Trophoblast cell (in vitro differentiated cells and primary cell): ENCODE measurements around the gene DUSP7.
A peak's percentile ranks its signal among the peaks of the same experiment; 100 is the strongest.

ENCODE experiments used
- DNase-seq, 2 donors: peaks; one replicate each; pipeline ENCODE4 v3.0.0-alpha.2; 2016
- H2AFZ ChIP-seq: 2 replicates; pipeline ENCODE4 v1.6.1; 2013; ENCODE audit warnings: low read length, moderate library complexity, mild to moderate bottlenecking; ENCODE audit not compliant: insufficient read depth, poor library complexity
- H2AK5ac ChIP-seq: 2 replicates; pipeline ENCODE4 v1.6.1; 2013; ENCODE audit warnings: mild to moderate bottlenecking, low read length
- H2BK120ac ChIP-seq: 2 replicates; pipeline ENCODE4 v1.6.1; 2013; ENCODE audit warnings: low read length, mild to moderate bottlenecking, moderate library complexity; ENCODE audit not compliant: insufficient read depth, poor library complexity
- H2BK12ac ChIP-seq: 2 replicates; pipeline ENCODE4 v1.6.1; 2013; ENCODE audit warnings: mild to moderate bottlenecking, low read length, moderate library complexity
- H2BK5ac ChIP-seq: 2 replicates; pipeline ENCODE4 v1.6.1; 2013; ENCODE audit warnings: low read length, low read depth, moderate library complexity, mild to moderate bottlenecking; ENCODE audit not compliant: poor library complexity
- H3K14ac ChIP-seq: 2 replicates; pipeline ENCODE4 v1.6.1; 2013; ENCODE audit warnings: mild to moderate bottlenecking, low read length
- H3K18ac ChIP-seq: 2 replicates; pipeline ENCODE4 v1.6.1; 2013; ENCODE audit warnings: mild to moderate bottlenecking, low read length
- H3K23ac ChIP-seq: 2 replicates; pipeline ENCODE4 v1.6.1; 2013; ENCODE audit warnings: low read length
- H3K27ac ChIP-seq: 2 replicates; pipeline ENCODE4 v1.5.1; 2013; ENCODE audit warnings: low read depth, mild to moderate bottlenecking, inconsistent platforms, low read length, moderate library complexity
- H3K27me3 ChIP-seq: 2 replicates; pipeline ENCODE4 v1.6.1; 2013; ENCODE audit warnings: inconsistent platforms, mild to moderate bottlenecking, low read length, moderate library complexity; ENCODE audit not compliant: insufficient read depth
- H3K36me3 ChIP-seq, 2 experiments: 1 replicate in 1 of 2; 2 replicates in 1 of 2; pipeline ENCODE4 v1.6.1; 2013; ENCODE audit warnings: low read length in 2 of 2, mild to moderate bottlenecking in 2 of 2, moderate library complexity in 1 of 2; ENCODE audit not compliant: insufficient read depth in 2 of 2, control insufficient read depth in 1 of 2
- H3K4ac ChIP-seq: 2 replicates; pipeline ENCODE4 v1.6.1; 2013; ENCODE audit warnings: low read depth, mild to moderate bottlenecking, low read length, moderate library complexity
- H3K4me1 ChIP-seq, 2 experiments: 1 replicate in 1 of 2; 2 replicates in 1 of 2; pipeline ENCODE4 v1.6.1; 2013; ENCODE audit warnings: low read length in 2 of 2, mild to moderate bottlenecking in 2 of 2, moderate library complexity in 1 of 2; ENCODE audit not compliant: insufficient read depth in 2 of 2, control insufficient read depth in 1 of 2
- H3K4me2 ChIP-seq: 2 replicates; pipeline ENCODE4 v1.6.1; 2013; ENCODE audit warnings: inconsistent platforms, mild to moderate bottlenecking, low read length, moderate library complexity
- H3K4me3 ChIP-seq: 2 replicates; pipeline ENCODE4 v1.5.1; 2013; ENCODE audit warnings: mild to moderate bottlenecking, low read depth, low read length, inconsistent platforms
- H3K79me1 ChIP-seq: one replicate; pipeline ENCODE4 v1.6.1; 2013; ENCODE audit warnings: low read length
- H3K79me2 ChIP-seq: 2 replicates; pipeline ENCODE4 v1.6.1; 2013; ENCODE audit warnings: low read length, mild to moderate bottlenecking; ENCODE audit not compliant: control insufficient read depth, insufficient read depth, poor library complexity
- H3K9ac ChIP-seq: 2 replicates; pipeline ENCODE4 v1.6.1; 2013; ENCODE audit warnings: mild to moderate bottlenecking, low read length
- H3K9me3 ChIP-seq: 2 replicates; pipeline ENCODE4 v1.6.1; 2013; ENCODE audit warnings: low read depth, mild to moderate bottlenecking, control low read depth, inconsistent platforms, low read length; ENCODE audit not compliant: insufficient read depth
- H4K12ac ChIP-seq: 2 replicates; pipeline ENCODE4 v1.6.1; 2013; ENCODE audit warnings: low read depth, mild to moderate bottlenecking, low read length, moderate library complexity
- H4K8ac ChIP-seq: 2 replicates; pipeline ENCODE4 v1.6.1; 2013; ENCODE audit warnings: low read depth, mild to moderate bottlenecking, low read length, moderate library complexity
- H4K91ac ChIP-seq: one replicate; pipeline ENCODE4 v1.6.1; 2013; ENCODE audit warnings: low read depth, mild to moderate bottlenecking, low read length, moderate library complexity
- WGBS: extraction: QIAGEN DNeasy Blood & Tissue Kit; methylation state at CpG from one replicate; pipeline ENCODE4 v1.1.7; 2013; ENCODE audit warnings: missing lambda C conversion rate; ENCODE audit not compliant: insufficient read length, insufficient coverage; ENCODE audit errors: extremely low coverage; 5-methylcytosine and 5-hydroxymethylcytosine counted together

The DUSP7 gene

DNA sequence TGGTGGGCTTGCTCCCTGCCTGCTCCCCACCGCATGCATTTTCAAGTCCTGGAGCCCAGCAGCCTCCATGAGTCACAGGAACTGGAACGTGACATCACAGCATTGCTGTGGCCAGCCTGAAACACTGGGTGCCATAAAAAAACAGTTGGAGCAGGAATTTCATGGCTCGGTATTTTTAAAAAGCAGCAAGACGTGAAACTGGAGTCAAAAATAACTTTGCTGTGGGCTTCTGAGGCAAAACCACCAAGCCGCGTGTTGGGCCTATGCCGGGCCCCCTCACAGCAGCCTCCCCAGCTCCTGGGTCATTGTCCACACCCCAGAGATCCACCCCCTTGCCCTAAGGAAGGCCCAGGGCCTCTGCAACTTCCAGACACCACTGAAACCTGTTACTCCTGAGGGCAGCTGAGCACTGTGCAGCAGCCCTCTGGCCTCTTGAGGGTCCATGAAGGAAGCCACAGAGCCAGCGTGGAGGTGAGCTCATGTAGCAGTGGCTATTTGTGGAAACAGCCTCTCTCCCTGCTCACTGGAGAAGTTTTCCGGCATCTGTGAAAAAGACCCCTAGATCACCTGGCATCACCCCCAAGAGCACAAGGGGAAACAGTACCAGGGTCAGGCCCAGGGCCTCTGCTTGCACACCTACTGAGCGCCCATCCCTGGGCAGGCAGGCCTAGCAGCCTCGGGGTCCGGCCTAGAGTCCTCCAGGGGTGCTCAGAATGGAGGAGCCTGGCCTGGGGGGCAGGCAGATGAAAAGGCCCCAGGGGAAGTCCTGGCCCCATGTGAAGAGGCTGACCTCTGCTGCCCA, 34.0 kb upstream of the DUSP7 start:
- WGBS, result no CpG with 5 or more reads among the region's 12 CpGs

DNA sequence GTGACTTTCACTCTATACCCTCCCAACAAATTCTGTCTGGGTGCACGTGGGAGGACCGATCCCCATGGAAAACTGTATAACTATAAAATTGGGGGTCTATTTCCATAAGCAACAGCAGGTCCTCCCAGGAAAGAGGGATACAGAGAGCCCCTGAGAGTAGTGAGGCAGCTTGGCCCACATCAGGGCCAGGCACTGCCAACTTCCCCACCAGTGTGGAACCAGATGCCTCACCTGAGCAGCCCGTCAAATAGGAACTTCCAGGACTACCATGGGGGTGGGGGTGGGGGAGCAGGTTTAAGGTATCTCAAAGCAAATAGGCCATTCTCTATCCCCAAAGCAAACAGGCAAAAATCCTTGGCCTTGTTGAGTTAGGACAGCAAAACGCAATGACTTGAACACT, 33.3 kb upstream of the DUSP7 start:
- no peaks in the 10 kb centered on the region for H3K27me3 ChIP-seq
- no peak overlapping the region for H4K8ac ChIP-seq
- H2AFZ ChIP-seq, result no peak overlapping the region
- H3K4me3 ChIP-seq, result no peak overlapping the region
- peak overlapping the region; percentile 56 for H3K18ac ChIP-seq
- no peak for DNase-seq
- H2AK5ac ChIP-seq, result no peak overlapping the region
- H4K12ac ChIP-seq, result no peak overlapping the region
- H3K4me1 ChIP-seq, result peaks cover 44 to 45% of the 10 kb centered on the region in 2 experiments
- H3K27ac ChIP-seq, result peak overlapping the region; percentile 69
- peaks cover 3% of the 10 kb centered on the region for H3K9me3 ChIP-seq
- peak overlapping the region; percentile 81 for H2BK120ac ChIP-seq
- H2BK12ac ChIP-seq, result peak overlapping the region; percentile 72
- peaks cover 4% of the 10 kb centered on the region for H3K79me2 ChIP-seq
- WGBS, result no CpG with 5 or more reads among the region's 4 CpGs
- H3K23ac ChIP-seq, result no peak overlapping the region
- H3K14ac ChIP-seq, result peak overlapping the region; percentile 36
- H3K9ac ChIP-seq, result no peak overlapping the region
- H3K79me1 ChIP-seq, result peaks cover 9% of the 10 kb centered on the region
- H3K4ac ChIP-seq, result peak overlapping the region; percentile 28
- no peak overlapping the region for H3K4me2 ChIP-seq
- H4K91ac ChIP-seq, result peak overlapping the region; percentile 50
- H2BK5ac ChIP-seq, result no peak overlapping the region
- peaks cover 6 to 8% of the 10 kb centered on the region in 2 experiments for H3K36me3 ChIP-seq

More for the DNA sequence above, 34.0 kb upstream of the DUSP7 start:
- Histone ChIP-seq H3K36me3 (peaks cover 6 to 11% of the 10 kb centered on the region in 2 experiments), H4K12ac (peak overlapping the region; percentile 22), H3K18ac (peak overlapping the region; percentile 49), H3K9ac (no peak overlapping the region), H2AFZ (no peak overlapping the region), H2AK5ac (peak overlapping the region; percentile 37), H3K9me3 (peaks cover 3% of the 10 kb centered on the region), H4K8ac (peak overlapping the region; percentile 64), H3K27ac (peak overlapping the region; percentile 69), H3K4me1 (peaks cover 44 to 45% of the 10 kb centered on the region in 2 experiments), H2BK12ac (no peak overlapping the region), H3K79me1 (peaks cover 9% of the 10 kb centered on the region), H3K27me3 (no peaks in the 10 kb centered on the region), H2BK5ac (peak overlapping the region; percentile 1), H3K23ac (no peak overlapping the region), H3K4ac (peak overlapping the region; percentile 3), H2BK120ac (peak overlapping the region; percentile 75), H4K91ac (peak overlapping the region; percentile 80), H3K4me3 (no peak overlapping the region), H3K4me2 (no peak overlapping the region), H3K14ac (peak overlapping the region; percentile 75), H3K79me2 (peaks cover 4% of the 10 kb centered on the region)
- DNase-seq, result peak; percentile 52 to 69

DNA sequence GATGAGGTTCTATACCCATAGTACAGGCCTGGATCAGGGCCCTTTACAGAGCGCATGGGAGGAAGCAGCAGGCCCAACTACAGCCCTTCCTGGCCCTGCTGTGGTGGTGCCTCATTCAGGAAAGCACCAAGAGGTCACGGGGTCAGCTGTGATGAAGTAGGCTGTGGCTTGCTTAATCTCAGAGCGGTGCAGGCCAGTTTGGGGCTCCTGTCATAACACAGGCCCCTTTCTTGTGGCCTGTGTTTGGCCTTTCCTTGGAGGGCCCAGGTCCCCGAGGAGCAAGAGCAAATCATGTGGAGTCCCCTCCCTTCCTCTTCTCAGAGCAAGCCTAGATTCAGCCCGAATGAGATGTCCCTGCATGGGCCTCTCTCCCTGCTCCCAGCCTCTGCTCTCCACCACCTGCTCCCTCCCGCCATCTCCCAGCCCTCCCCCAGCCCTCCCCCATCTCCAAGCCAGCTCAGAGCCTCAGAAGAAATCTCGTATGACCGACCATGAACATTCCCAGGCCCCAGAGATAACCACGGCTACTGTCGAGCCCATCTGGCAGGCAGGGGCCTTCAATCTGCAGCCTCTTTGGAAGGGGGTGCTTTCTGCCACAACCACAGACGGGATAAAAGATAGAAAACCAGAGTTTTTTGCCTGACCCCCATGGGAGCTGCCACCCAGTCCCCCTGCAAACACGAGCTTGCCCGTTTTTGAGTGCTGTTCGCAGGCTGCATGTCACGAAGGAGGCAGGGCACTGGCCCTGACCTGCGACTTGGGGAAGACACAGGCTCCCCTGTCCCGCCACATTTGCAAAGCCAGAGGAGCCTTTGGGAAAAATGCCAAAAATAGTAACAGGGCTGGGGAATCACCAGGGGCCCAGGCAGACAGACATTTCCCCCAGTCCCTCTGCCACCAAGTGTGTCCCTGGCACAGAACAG, 32.3 kb upstream of the DUSP7 start:
- peak in 1 of 2 donors; percentile 21 for DNase-seq
- Histone ChIP-seq H2BK120ac (peak overlapping the region; percentile 39), H3K36me3 (peaks cover 1 to 6% of the 10 kb centered on the region in 2 experiments), H3K9me3 (peaks cover 3% of the 10 kb centered on the region), H3K18ac (peak overlapping the region; percentile 7), H3K4ac (no peak overlapping the region), H3K79me1 (peaks cover 9% of the 10 kb centered on the region), H4K12ac (no peak overlapping the region), H3K27ac (no peak overlapping the region), H3K4me2 (no peak overlapping the region), H3K23ac (no peak overlapping the region), H2AK5ac (no peak overlapping the region), H3K79me2 (peaks cover 4% of the 10 kb centered on the region), H3K27me3 (no peaks in the 10 kb centered on the region), H3K14ac (no peak overlapping the region), H4K91ac (peak overlapping the region; percentile 50), H3K9ac (no peak overlapping the region), H4K8ac (no peak overlapping the region), H2AFZ (no peak overlapping the region), H3K4me1 (peaks cover 38 to 41% of the 10 kb centered on the region in 2 experiments), H3K4me3 (no peak overlapping the region), H2BK12ac (peak overlapping the region; percentile 72), H2BK5ac (no peak overlapping the region)
- WGBS, result no CpG with 5 or more reads among the region's 17 CpGs

- H2BK5ac ChIP-seq, result no peak overlapping the region
- no peak overlapping the region for H4K8ac ChIP-seq
- H3K27me3 ChIP-seq, result no peaks in the 10 kb centered on the region
- peak overlapping the region; percentile 4 for H4K91ac ChIP-seq
- peaks cover 4% of the 10 kb centered on the region for H3K79me2 ChIP-seq
- H3K4ac ChIP-seq, result no peak overlapping the region
- H4K12ac ChIP-seq, result no peak overlapping the region
- no peak overlapping the region for H3K27ac ChIP-seq
- H3K14ac ChIP-seq, result peak overlapping the region; percentile 7
- H3K4me1 ChIP-seq, result peaks cover 35 to 36% of the 10 kb centered on the region in 2 experiments
- no peak overlapping the region for H3K9ac ChIP-seq
- H3K4me3 ChIP-seq, result peak overlapping the region; percentile 41
- H2BK12ac ChIP-seq, result no peak overlapping the region
- peaks cover under 1 to 2% of the 10 kb centered on the region in 2 experiments for H3K36me3 ChIP-seq
- peaks cover 9% of the 10 kb centered on the region for H3K79me1 ChIP-seq
- WGBS, result no CpG with 5 or more reads among the region's 3 CpGs
- H2AK5ac ChIP-seq, result peak overlapping the region; percentile 52
- no peak overlapping the region for H3K23ac ChIP-seq
- H2AFZ ChIP-seq, result no peak overlapping the region
- H3K18ac ChIP-seq, result no peak overlapping the region
- H2BK120ac ChIP-seq, result no peak overlapping the region
- H3K4me2 ChIP-seq, result no peak overlapping the region
- peaks cover 3% of the 10 kb centered on the region for H3K9me3 ChIP-seq
- DNase-seq, result no peak
Measured at GRCh38 chr3:52087731-52088130, 31.4 kb upstream of the DUSP7 start.
